ENCODE results near the gene P4HB.

P4HB gene

GRCh38 chr17:81903896-81904599, 43.7 kb upstream of the P4HB start:
- H3K9me3 ChIP-seq (ENCODE audit: control insufficient read depth, low read length) = no peaks in the 10 kb centered on the region
- no peaks in the 10 kb centered on the region for H3K4me1 ChIP-seq (ENCODE audit: control insufficient read depth, insufficient read depth, low read length)
- H3K4me3 ChIP-seq (ENCODE audit: insufficient read depth, low read depth, low read length) = no peak overlapping the region
- H3K36me3 ChIP-seq (ENCODE audit: control insufficient read depth, insufficient read depth, low read length) = peaks cover 11% of the 10 kb centered on the region
- WGBS, 2 experiments = 94 to 95% methylated on average over 24 of the region's 24 CpGs
- no peak overlapping the region for H3K27ac ChIP-seq (ENCODE audit: insufficient read depth, low read depth, low read length, poor library complexity, severe bottlenecking)
- peaks cover 30% of the 10 kb centered on the region for H3K27me3 ChIP-seq (ENCODE audit: control insufficient read depth, insufficient read depth, low read length, poor library complexity, severe bottlenecking)

- peaks cover 16% of the 10 kb centered on the region for H3K36me3 ChIP-seq (ENCODE audit: control insufficient read depth, insufficient read depth, low read length)
Observed at GRCh38 chr17:81903415-81903831, 43.1 kb upstream of the P4HB start.

GRCh38 chr17:81902653-81903414, 42.5 kb upstream of the P4HB start:
- H3K36me3 ChIP-seq (ENCODE audit: control insufficient read depth, insufficient read depth, low read length) = peaks cover 21% of the 10 kb centered on the region
- H3K9me3 ChIP-seq (ENCODE audit: control insufficient read depth, low read length) = no peaks in the 10 kb centered on the region
- 67 to 68% methylated on average over 47 of the region's 47 CpGs for WGBS, 2 experiments
- no peak overlapping the region for H3K27ac ChIP-seq (ENCODE audit: insufficient read depth, low read depth, low read length, poor library complexity, severe bottlenecking)
- no peaks in the 10 kb centered on the region for H3K4me1 ChIP-seq (ENCODE audit: control insufficient read depth, insufficient read depth, low read length)
- H3K4me3 ChIP-seq (ENCODE audit: insufficient read depth, low read depth, low read length) = peak overlapping the region; percentile 16
- peaks cover 30% of the 10 kb centered on the region for H3K27me3 ChIP-seq (ENCODE audit: control insufficient read depth, insufficient read depth, low read length, poor library complexity, severe bottlenecking)

More at GRCh38 chr17:81903415-81903831, 43.1 kb upstream of the P4HB start:
- no peaks in the 10 kb centered on the region for H3K4me1 ChIP-seq (ENCODE audit: control insufficient read depth, insufficient read depth, low read length)
- WGBS, 2 experiments = 93 to 94% methylated on average over 10 of the region's 10 CpGs
- H3K9me3 ChIP-seq (ENCODE audit: control insufficient read depth, low read length) = no peaks in the 10 kb centered on the region
- no peak overlapping the region for H3K4me3 ChIP-seq (ENCODE audit: insufficient read depth, low read depth, low read length)
- no peak overlapping the region for H3K27ac ChIP-seq (ENCODE audit: insufficient read depth, low read depth, low read length, poor library complexity, severe bottlenecking)
- peaks cover 30% of the 10 kb centered on the region for H3K27me3 ChIP-seq (ENCODE audit: control insufficient read depth, insufficient read depth, low read length, poor library complexity, severe bottlenecking)

GRCh38 chr17:81902023-81902652, 41.8 kb upstream of the P4HB start, which contains the start of gene NPB:
Gene NPB, plus strand, starts transcription at chr17:81902238. Its CDS starts 40 bp downstream, at chr17:81902278.
- no peaks in the 10 kb centered on the region for H3K4me1 ChIP-seq (ENCODE audit: control insufficient read depth, insufficient read depth, low read length)
- H3K9me3 ChIP-seq (ENCODE audit: control insufficient read depth, low read length) = no peaks in the 10 kb centered on the region
- no peak within 1 kb of the TSS for H3K27ac ChIP-seq (ENCODE audit: insufficient read depth, low read depth, low read length, poor library complexity, severe bottlenecking)
- H3K4me3 ChIP-seq (ENCODE audit: insufficient read depth, low read depth, low read length) = peak within 1 kb of the TSS; percentile 16
- H3K27me3 ChIP-seq (ENCODE audit: control insufficient read depth, insufficient read depth, low read length, poor library complexity, severe bottlenecking) = peaks cover 30% of the 10 kb centered on the region
- peaks cover 22% of the 10 kb centered on the region for H3K36me3 ChIP-seq (ENCODE audit: control insufficient read depth, insufficient read depth, low read length)
- WGBS, 2 experiments = 6% methylated on average over 79 of the region's 79 CpGs

- Histone ChIP-seq H3K27me3 (ENCODE audit: control insufficient read depth, insufficient read depth, low read length, poor library complexity, severe bottlenecking) (peaks cover 30% of the 10 kb centered on the region), H3K36me3 (ENCODE audit: control insufficient read depth, insufficient read depth, low read length) (peaks cover 22% of the 10 kb centered on the region), H3K27ac (ENCODE audit: insufficient read depth, low read depth, low read length, poor library complexity, severe bottlenecking) (no peak overlapping the region), H3K4me3 (ENCODE audit: insufficient read depth, low read depth, low read length) (peak overlapping the region; percentile 16), H3K4me1 (ENCODE audit: control insufficient read depth, insufficient read depth, low read length) (no peaks in the 10 kb centered on the region), H3K9me3 (ENCODE audit: control insufficient read depth, low read length) (no peaks in the 10 kb centered on the region)
- WGBS, 2 experiments = 58 to 59% methylated on average over 21 of the region's 21 CpGs
Observed at GRCh38 chr17:81901167-81902022, 41.1 kb upstream of the P4HB start.

GRCh38 chr17:81900181-81900820, 40.0 kb upstream of the P4HB start:
- H3K4me1 ChIP-seq (ENCODE audit: control insufficient read depth, insufficient read depth, low read length) = no peaks in the 10 kb centered on the region
- peaks cover 22% of the 10 kb centered on the region for H3K36me3 ChIP-seq (ENCODE audit: control insufficient read depth, insufficient read depth, low read length)
- H3K27ac ChIP-seq (ENCODE audit: insufficient read depth, low read depth, low read length, poor library complexity, severe bottlenecking) = no peak overlapping the region
- 87 to 91% methylated on average over 18 of the region's 18 CpGs for WGBS, 2 experiments
- no peaks in the 10 kb centered on the region for H3K9me3 ChIP-seq (ENCODE audit: control insufficient read depth, low read length)
- peaks cover 30% of the 10 kb centered on the region for H3K27me3 ChIP-seq (ENCODE audit: control insufficient read depth, insufficient read depth, low read length, poor library complexity, severe bottlenecking)
- H3K4me3 ChIP-seq (ENCODE audit: insufficient read depth, low read depth, low read length) = no peak overlapping the region

- Histone ChIP-seq H3K4me3 (ENCODE audit: insufficient read depth, low read depth, low read length) (no peak overlapping the region), H3K27me3 (ENCODE audit: control insufficient read depth, insufficient read depth, low read length, poor library complexity, severe bottlenecking) (peaks cover 30% of the 10 kb centered on the region), H3K36me3 (ENCODE audit: control insufficient read depth, insufficient read depth, low read length) (peaks cover 22% of the 10 kb centered on the region), H3K4me1 (ENCODE audit: control insufficient read depth, insufficient read depth, low read length) (no peaks in the 10 kb centered on the region), H3K27ac (ENCODE audit: insufficient read depth, low read depth, low read length, poor library complexity, severe bottlenecking) (no peak overlapping the region), H3K9me3 (ENCODE audit: control insufficient read depth, low read length) (no peaks in the 10 kb centered on the region)
- 94 to 95% methylated on average over 22 of the region's 22 CpGs for WGBS, 2 experiments
Observed at GRCh38 chr17:81899514-81900166, 39.3 kb upstream of the P4HB start.

GRCh38 chr17:81898885-81899284, 38.5 kb upstream of the P4HB start:
- WGBS, 2 experiments = 92 to 93% methylated on average over 9 of the region's 9 CpGs
- H3K4me1 ChIP-seq (ENCODE audit: control insufficient read depth, insufficient read depth, low read length) = no peaks in the 10 kb centered on the region
- no peaks in the 10 kb centered on the region for H3K9me3 ChIP-seq (ENCODE audit: control insufficient read depth, low read length)
- no peak overlapping the region for H3K27ac ChIP-seq (ENCODE audit: insufficient read depth, low read depth, low read length, poor library complexity, severe bottlenecking)
- no peak overlapping the region for H3K4me3 ChIP-seq (ENCODE audit: insufficient read depth, low read depth, low read length)
- H3K36me3 ChIP-seq (ENCODE audit: control insufficient read depth, insufficient read depth, low read length) = peaks cover 26% of the 10 kb centered on the region
- H3K27me3 ChIP-seq (ENCODE audit: control insufficient read depth, insufficient read depth, low read length, poor library complexity, severe bottlenecking) = peaks cover 30% of the 10 kb centered on the region

Data from ectodermal cell (in vitro differentiated cells).